Activated B cell treated with CpG ODN at 0.5 μM for 24 hours (primary cell): ENCODE results near the gene RPL15. TPM values are rescaled to one million over a fixed set of nuclear protein-coding genes. Genes with fewer than 3 reads are reported as not detected.

Source experiments
- ATAC-seq: fragments of 200-7000 bp; cut with Tn5 transposase; one replicate; pipeline ENCODE4 v1.10.0; 2021; ENCODE audit warnings: low read depth, mild to moderate bottlenecking, moderate library complexity
- CTCF ChIA-PET: fragments of 350-600 bp; sonication (Branson Sonifier 250); formaldehyde crosslinking; loops from one replicate; lab custom pipeline; 2021; ENCODE audit warnings: antibody characterized with exemption; lab: Charles Lee
- POLR2A ChIA-PET: fragments of 350-600 bp; sonication (Branson Sonifier 250); formaldehyde crosslinking; loops from one replicate; lab custom pipeline; 2021; ENCODE audit warnings: antibody characterized with exemption; lab: Charles Lee
- DNase-seq: peaks from one replicate; pipeline ENCODE4 v3.0.0; 2022
- H3K27ac Mint-ChIP-seq: one replicate; pipeline ENCODE4 v1.8.0; 2020; ENCODE audit warnings: mixed read lengths
- H3K27me3 Mint-ChIP-seq: one replicate; pipeline ENCODE4 v1.8.0; 2021; ENCODE audit warnings: mixed read lengths
- H3K36me3 Mint-ChIP-seq: one replicate; pipeline ENCODE4 v1.8.0; 2021; ENCODE audit warnings: low read depth, mixed read lengths
- H3K4me1 Mint-ChIP-seq: one replicate; pipeline ENCODE4 v1.8.0; 2021; ENCODE audit warnings: mixed read lengths
- H3K4me3 Mint-ChIP-seq: one replicate; pipeline ENCODE4 v1.8.0; 2020; ENCODE audit warnings: mild to moderate bottlenecking, mixed read lengths
- H3K9me3 Mint-ChIP-seq: one replicate; pipeline ENCODE4 v1.8.0; 2020; ENCODE audit warnings: mixed read lengths
- CTCF ChIP-seq: fragments of 200-600 bp; IDR thresholded peaks from one replicate; pipeline ENCODE4 v1.8.0; 2022; ENCODE audit warnings: antibody characterized with exemption, mild to moderate bottlenecking
- intact Hi-C: fragments of 100-400 bp; cut with micrococcal nuclease; formaldehyde crosslinking; loops from one replicate; pipeline ENCODE4 v1.15.1; 2024
- total RNA-seq: library from RNA; stranded (reverse); gene quantifications from 2 replicates; pipeline ENCODE4 v1.2.3, GENCODE V29; 2022

Gene RPL15
- total RNA-seq, 1 donor from 2014 or later: 2,710 TPM

- Mint-ChIP-seq H3K4me3 (no peak overlapping the region), H3K4me1 (peaks cover 15% of the 10 kb centered on the region), H3K27me3 (no peaks in the 10 kb centered on the region), H3K36me3 (peaks cover 8% of the 10 kb centered on the region), H3K27ac (no peak overlapping the region), H3K9me3 (no peaks in the 10 kb centered on the region)
- TF ChIP-seq CTCF: no peak
- ChIA-PET CTCF (no interaction called here), POLR2A (interaction anchor here (0.6 to 2.5 kb wide), 4 partner anchors 11 to 707 kb away, joined by 3 to 26 read pairs (median 4); partner anchors contain the start of genes NKIRAS1 and RPL15)
- ATAC-seq: no peak
- no peak for DNase-seq
- intact Hi-C loops: no loop called here
Observed at GRCh38 chr3:23928524-23928923, 11.6 kb downstream of the RPL15 start.

GRCh38 chr3:23931597-23931996 is 14.7 kb downstream of the RPL15 start:
- H3K4me3 Mint-ChIP-seq: no peak overlapping the region
- DNase-seq: no peak

DNA sequence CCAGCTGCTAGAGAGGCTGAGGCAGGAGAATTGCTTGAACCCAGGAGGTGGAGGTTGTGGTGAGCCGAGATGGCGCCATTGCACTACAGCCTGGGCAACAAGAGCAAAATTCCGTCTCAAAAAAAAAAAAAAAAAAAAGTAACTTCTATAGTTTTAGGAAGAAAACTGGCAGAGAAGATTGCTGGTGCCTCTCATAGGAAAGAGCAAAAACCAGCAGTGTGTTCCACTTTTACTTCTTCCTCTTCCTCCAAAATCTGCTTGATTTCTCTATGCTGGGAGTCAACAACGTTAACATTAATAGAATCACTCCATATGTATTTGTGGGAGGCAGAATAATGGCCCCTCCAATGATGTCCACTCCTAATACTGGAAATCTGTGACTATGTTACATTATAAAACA is 15.6 kb downstream of the RPL15 start:
- POLR2A ChIA-PET: no interaction called here
- no peaks in the 10 kb centered on the region for H3K36me3 Mint-ChIP-seq
- no peak for TF ChIP-seq CTCF
- peaks cover 5% of the 10 kb centered on the region for H3K4me1 Mint-ChIP-seq
- H3K27me3 Mint-ChIP-seq: peaks cover 8% of the 10 kb centered on the region
- H3K27ac Mint-ChIP-seq: no peak overlapping the region
- CTCF ChIA-PET: no interaction called here
- ATAC-seq (no peak), DNase-seq (no peak)
- intact Hi-C loops: no loop called here
- H3K4me3 Mint-ChIP-seq: no peak overlapping the region
- no peaks in the 10 kb centered on the region for H3K9me3 Mint-ChIP-seq

More at GRCh38 chr3:23931597-23931996, 14.7 kb downstream of the RPL15 start:
- Mint-ChIP-seq H3K9me3 (no peaks in the 10 kb centered on the region), H3K36me3 (no peaks in the 10 kb centered on the region), H3K4me1 (peaks cover 5% of the 10 kb centered on the region), H3K27ac (no peak overlapping the region), H3K27me3 (no peaks in the 10 kb centered on the region)
- CTCF ChIA-PET: no interaction called here
- POLR2A ChIA-PET: interaction anchor here (1.6 kb wide), 1 partner anchor 14 kb away, joined by 6 read pairs; the partner anchor contains the start of genes NKIRAS1 and RPL15
- ATAC-seq: no peak
- intact Hi-C loops: no loop called here
- no peak for TF ChIP-seq CTCF

- TF ChIP-seq CTCF: no peak
- Mint-ChIP-seq H3K36me3 (no peaks in the 10 kb centered on the region), H3K4me3 (no peak overlapping the region), H3K4me1 (peaks cover 3% of the 10 kb centered on the region), H3K27ac (no peak overlapping the region), H3K27me3 (peaks cover 8% of the 10 kb centered on the region), H3K9me3 (no peaks in the 10 kb centered on the region)
- ChIA-PET CTCF (no interaction called here), POLR2A (no interaction called here)
- intact Hi-C loops: no loop called here
- DNase-seq (no peak), ATAC-seq (no peak)
Observed at GRCh38 chr3:23934253-23934652, 17.3 kb downstream of the RPL15 start.

DNA sequence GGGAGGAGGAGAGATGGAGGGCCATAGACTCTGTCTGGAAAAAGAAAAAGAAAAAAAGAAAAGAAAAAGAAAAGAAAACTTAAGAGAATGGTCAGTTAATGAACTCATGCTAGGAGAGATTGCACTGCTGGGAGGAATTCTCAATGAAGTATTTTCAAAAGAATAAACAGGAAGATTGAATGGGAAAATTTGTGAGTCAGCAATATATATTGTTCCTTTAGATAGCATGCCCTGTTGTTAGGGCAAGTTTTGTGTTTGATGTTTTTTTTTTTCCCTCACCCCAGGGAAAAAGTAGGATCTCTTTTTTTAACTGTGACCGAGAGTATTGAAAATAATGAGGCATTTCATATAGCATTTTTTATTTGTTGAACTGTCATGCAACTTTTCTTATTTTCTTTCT is 20.4 kb downstream of the RPL15 start:
- POLR2A ChIA-PET: interaction anchor here (0.7 kb wide), 2 partner anchors 13 to 15 kb away, joined by 5 to 6 read pairs; no protein-coding TSS in a partner anchor
- Mint-ChIP-seq H3K9me3 (no peaks in the 10 kb centered on the region), H3K36me3 (no peaks in the 10 kb centered on the region), H3K4me1 (no peaks in the 10 kb centered on the region), H3K27me3 (peaks cover 8% of the 10 kb centered on the region), H3K4me3 (no peak overlapping the region), H3K27ac (no peak overlapping the region)
- no peak for DNase-seq
- TF ChIP-seq CTCF: no peak
- ATAC-seq: no peak
- intact Hi-C loops: no loop called here
- CTCF ChIA-PET: no interaction called here
